CD4-positive, alpha-beta T cell treated with Interleukin-12 subunit alpha and Interleukin-12 subunit beta, for 1 hour (primary cell): Measurements from ENCODE around the gene KIAA1328.
"Not testable (repeated sequence)": the region's sequence is repeated elsewhere in the genome, so short reads cannot be mapped to it uniquely, and the experiment has no call there.

ENCODE experiments used
- DNase-seq: peaks from one replicate; pipeline ENCODE4 v3.0.0-alpha.2; 2020

The KIAA1328 gene

GRCh38 chr18:37161491-37161890, 332.6 kb downstream of the KIAA1328 start:
- DNase-seq: no peak

- DNase-seq: no peak
Observed at GRCh38 chr18:37162551-37162950, 333.6 kb downstream of the KIAA1328 start.

GRCh38 chr18:37163119-37163518, 334.2 kb downstream of the KIAA1328 start:
- DNase-seq: no peak

GRCh38 chr18:37166491-37166890, 337.6 kb downstream of the KIAA1328 start:
- no peak for DNase-seq

GRCh38 chr18:37166966-37167365, 338.0 kb downstream of the KIAA1328 start:
- DNase-seq: not testable (repeated sequence)

- no peak for DNase-seq
Observed at GRCh38 chr18:37170984-37171383, 342.1 kb downstream of the KIAA1328 start.

- no peak for DNase-seq
Observed at GRCh38 chr18:37173384-37173783, 344.5 kb downstream of the KIAA1328 start.

- DNase-seq: no peak
Observed at GRCh38 chr18:37175727-37176620, 347.0 kb downstream of the KIAA1328 start.

GRCh38 chr18:37176621-37176934, 347.7 kb downstream of the KIAA1328 start:
- DNase-seq: no peak

- no peak for DNase-seq
Observed at GRCh38 chr18:37179384-37179783, 350.5 kb downstream of the KIAA1328 start.

GRCh38 chr18:37180086-37180485, 351.2 kb downstream of the KIAA1328 start:
- DNase-seq: no peak

- no peak for DNase-seq
Observed at GRCh38 chr18:37182340-37183135, 353.6 kb downstream of the KIAA1328 start.

- DNase-seq: no peak
Observed at GRCh38 chr18:37184209-37184868, 355.4 kb downstream of the KIAA1328 start.

GRCh38 chr18:37188016-37188791, 359.3 kb downstream of the KIAA1328 start:
- DNase-seq: no peak

GRCh38 chr18:37199741-37200140, 370.8 kb downstream of the KIAA1328 start:
- no peak for DNase-seq

- DNase-seq: no peak
Observed at GRCh38 chr18:37207343-37207742, 378.4 kb downstream of the KIAA1328 start.

GRCh38 chr18:37210781-37211180, 381.9 kb downstream of the KIAA1328 start:
- no peak for DNase-seq

GRCh38 chr18:37218022-37218590, 389.2 kb downstream of the KIAA1328 start:
- no peak for DNase-seq

GRCh38 chr18:37219257-37219656, 390.3 kb downstream of the KIAA1328 start:
- DNase-seq: no peak

- DNase-seq: no peak
Observed at GRCh38 chr18:37222354-37222998, 393.5 kb downstream of the KIAA1328 start.

- DNase-seq: no peak
Observed at GRCh38 chr18:37222999-37223378, 394.1 kb downstream of the KIAA1328 start.

GRCh38 chr18:37225279-37225678, 396.4 kb downstream of the KIAA1328 start:
- no peak for DNase-seq
